ENCODE measurements around the gene CPEB3.

DNA sequence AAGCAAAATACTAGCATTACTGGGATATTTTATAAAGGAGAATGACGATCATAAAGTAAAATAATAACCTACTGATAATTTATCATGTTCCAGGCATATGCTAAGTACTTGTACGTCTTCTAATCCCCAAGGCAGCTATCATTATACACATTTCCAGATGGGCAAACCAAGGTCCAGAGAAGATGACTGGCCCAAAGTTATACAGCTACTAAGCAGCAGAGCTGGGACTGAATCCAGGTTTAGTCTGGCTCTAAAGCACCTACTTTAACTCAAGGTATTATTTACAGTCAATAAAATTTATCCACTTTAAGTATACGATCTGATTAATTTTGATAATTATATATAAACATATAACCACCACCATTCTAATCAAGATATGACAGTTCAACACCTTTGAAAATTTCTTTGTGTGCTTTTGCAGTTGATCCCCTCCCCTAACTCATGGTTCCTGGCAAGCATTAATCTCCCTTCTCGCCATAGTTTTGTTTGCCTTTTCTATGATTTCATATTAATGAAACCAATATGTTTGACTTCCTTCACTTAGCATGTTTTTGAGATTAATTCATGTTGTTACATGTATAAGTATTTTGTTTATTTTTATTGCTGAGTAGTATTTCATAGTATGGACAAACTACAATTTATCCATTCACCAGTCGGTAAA lies 126.7 kb downstream of the CPEB3 start:
- TF ChIP-seq POLR2A (IDR thresholded peaks at IDR 0.05; ENCODE audit: low read length), result no peak
- TF ChIP-seq GATA1 (IDR thresholded peaks at IDR 0.05; ENCODE audit: low read depth, low read length), result no peak
